Stimulated activated CD4-positive, alpha-beta T cell treated with anti-CD3 and anti-CD28 coated beads, Interleukin-2, amount 100 ng/mL, for 48 hours (primary cell): ENCODE measurements around the gene PRKN.
"Not testable (repeated sequence)": the region's sequence is repeated elsewhere in the genome, so short reads cannot be mapped to it uniquely, and the experiment has no call there.

Source experiments
- DNase-seq, 2 donors: peaks; one replicate each; pipeline ENCODE4 v3.0.0-alpha.2; 2020

The PRKN gene

DNA sequence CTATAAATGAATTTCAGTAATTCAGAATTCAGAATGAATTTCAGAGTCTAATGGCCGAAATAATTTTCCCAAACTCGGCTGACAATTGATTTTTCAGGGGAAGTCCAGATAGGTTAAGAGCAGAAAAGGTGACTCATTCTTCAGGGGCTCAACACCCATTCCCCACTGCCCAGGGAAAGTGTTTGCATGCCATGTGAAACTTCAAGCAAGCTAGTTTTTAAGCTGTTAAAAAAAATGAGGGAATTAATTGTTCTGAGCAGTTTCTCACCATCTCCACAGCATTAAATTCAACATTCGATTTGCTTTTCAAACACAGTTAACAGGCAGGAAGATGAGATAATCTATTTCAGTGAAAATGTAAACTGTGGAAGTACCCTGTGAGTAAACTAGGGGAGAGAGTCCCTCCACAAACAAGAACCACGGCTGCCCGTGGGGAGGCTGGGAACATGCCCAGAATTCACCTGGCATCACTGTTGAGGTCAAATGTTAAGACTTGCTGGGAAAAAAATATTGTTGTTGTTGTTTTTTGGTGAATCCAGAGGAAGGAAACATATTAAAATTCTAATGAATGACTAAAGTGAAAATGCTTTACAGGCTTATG lies 803.0 kb downstream of the PRKN start:
- DNase-seq: no peak

GRCh38 chr6:161922631-161923119 lies 804.9 kb downstream of the PRKN start:
- DNase-seq: peak; percentile 3 to 7

- no peak for DNase-seq
Measured at GRCh38 chr6:161921602-161922395, 805.8 kb downstream of the PRKN start.

GRCh38 chr6:161919691-161920090 lies 807.9 kb downstream of the PRKN start:
- no peak for DNase-seq

- DNase-seq: no peak
Measured at GRCh38 chr6:161918628-161919205, 808.8 kb downstream of the PRKN start.

DNA sequence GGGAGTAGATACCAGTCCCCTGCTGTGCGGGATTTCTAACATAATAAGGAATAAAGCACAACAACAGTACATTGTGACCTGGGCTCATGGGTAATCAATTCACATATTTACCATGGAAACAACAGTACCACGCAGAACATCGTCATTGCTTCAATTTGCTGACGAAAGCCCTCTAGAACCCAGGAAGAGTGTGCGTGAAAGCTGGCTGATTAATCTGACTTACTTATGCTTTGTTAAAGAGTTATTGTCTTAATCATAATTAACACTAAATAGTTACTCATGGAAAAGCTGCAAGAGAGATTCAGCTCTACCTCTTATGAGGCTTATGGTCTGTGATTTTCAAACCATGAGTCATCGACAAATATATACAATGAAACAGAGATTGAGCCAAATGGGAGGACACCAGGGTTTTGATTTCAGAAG lies 809.4 kb downstream of the PRKN start:
- DNase-seq: no peak

GRCh38 chr6:161917645-161918044 lies 809.9 kb downstream of the PRKN start:
- no peak for DNase-seq

GRCh38 chr6:161915456-161915964 lies 812.1 kb downstream of the PRKN start:
- no peak for DNase-seq

GRCh38 chr6:161908872-161909271 lies 818.7 kb downstream of the PRKN start:
- no peak for DNase-seq

- DNase-seq: no peak
Measured at GRCh38 chr6:161906571-161906970, 821.0 kb downstream of the PRKN start.

DNA sequence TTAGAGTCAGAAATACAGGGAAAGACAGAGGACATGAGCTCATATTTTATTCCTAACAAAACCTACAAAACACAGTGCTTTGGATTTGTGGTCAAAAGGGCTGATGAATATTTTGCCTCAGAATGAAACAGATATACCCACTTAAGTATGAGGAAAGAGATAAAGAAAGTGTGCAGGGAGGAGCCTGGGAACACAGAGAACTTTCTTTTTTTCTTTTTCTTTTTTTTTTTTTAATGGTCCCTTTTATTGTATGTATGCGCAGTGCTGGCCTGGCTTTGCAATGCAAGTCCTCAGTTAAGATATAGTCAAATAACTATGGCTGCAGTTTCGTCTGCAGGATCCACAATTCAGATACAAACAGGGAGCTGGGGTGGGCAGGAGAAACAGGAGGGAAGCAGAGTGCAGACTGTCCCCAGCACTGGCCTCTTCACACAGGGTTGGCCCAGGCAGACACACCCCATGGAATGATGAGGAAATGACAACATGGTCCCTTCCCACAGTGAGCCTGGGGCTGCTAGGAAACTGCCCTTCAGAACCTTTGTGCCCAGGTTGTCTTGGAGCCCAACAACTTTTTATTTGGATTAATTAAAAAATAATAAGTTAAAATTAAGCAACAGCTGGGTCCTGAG lies 823.9 kb downstream of the PRKN start:
- DNase-seq: no peak

DNA sequence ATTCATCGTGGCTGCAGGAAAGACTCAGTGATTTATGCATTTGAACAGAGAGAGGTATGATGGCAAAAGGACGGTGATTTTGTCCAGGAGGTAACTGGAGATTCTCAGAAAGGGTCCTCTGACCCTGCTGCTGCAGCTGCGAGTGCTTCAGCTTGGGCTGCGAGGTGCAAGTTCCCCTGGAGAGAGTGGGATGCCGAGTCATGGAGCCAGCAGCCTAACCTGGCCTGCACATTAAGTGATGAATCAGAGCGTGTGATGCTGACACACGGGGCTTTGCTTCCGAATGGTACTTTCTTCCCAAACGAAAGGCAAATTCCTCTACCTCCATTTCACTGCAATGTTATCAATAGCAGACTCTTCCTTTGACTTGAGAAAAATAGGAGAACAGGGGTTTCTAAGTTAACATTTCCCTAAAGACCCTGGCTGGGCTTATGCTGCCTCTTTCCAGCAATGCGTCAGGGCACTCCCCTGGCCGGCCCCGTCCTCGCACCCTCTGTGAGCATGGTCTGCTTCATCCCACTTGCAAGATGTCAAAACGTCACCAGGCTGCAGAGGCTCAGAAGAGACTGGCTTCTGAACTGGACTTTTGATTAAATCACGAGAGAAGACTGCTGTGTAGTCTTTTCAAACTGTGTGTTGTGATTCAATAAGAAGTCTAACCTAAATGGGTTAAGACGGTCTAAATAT lies 825.7 kb downstream of the PRKN start:
- no peak for DNase-seq

DNA sequence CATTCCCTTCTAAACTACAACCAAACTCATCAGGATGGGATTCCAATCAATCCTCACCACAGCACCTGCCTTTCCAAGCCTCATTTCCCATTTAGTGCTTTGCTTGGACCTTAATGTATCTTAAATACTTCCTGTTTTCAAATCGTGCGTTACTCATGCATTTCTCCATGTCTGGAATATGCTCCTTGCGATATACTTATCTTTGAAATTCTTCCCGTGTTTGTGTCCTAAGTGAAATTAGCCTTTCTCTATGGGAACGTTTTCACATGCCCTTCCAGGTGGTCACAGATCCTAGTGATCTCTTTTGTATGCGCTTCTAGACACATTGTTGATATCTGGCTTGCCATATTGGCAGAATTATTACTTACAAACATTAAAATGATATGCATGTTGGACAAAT lies 833.1 kb downstream of the PRKN start:
- no peak for DNase-seq

DNA sequence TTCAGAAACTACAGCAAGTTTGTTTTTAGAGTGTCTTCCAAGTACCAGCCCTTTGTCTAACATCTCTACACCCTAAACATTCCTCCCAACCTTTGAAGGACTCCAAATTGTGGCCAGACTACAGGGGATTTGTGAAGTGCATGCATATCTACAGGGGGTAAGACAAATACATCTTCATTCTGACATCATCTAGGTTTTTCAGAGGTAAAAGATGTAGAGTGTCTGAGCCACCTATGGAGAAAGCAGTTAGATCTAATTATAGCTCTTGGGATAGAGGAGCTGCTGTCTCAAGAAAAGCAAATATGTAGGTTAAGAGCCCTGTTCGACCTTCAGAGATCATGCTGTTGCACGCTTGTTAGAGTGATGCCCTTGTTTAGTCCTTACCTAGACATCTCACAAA lies 836.0 kb downstream of the PRKN start:
- no peak for DNase-seq

- no peak for DNase-seq
Measured at GRCh38 chr6:161890832-161891297, 836.7 kb downstream of the PRKN start.

DNA sequence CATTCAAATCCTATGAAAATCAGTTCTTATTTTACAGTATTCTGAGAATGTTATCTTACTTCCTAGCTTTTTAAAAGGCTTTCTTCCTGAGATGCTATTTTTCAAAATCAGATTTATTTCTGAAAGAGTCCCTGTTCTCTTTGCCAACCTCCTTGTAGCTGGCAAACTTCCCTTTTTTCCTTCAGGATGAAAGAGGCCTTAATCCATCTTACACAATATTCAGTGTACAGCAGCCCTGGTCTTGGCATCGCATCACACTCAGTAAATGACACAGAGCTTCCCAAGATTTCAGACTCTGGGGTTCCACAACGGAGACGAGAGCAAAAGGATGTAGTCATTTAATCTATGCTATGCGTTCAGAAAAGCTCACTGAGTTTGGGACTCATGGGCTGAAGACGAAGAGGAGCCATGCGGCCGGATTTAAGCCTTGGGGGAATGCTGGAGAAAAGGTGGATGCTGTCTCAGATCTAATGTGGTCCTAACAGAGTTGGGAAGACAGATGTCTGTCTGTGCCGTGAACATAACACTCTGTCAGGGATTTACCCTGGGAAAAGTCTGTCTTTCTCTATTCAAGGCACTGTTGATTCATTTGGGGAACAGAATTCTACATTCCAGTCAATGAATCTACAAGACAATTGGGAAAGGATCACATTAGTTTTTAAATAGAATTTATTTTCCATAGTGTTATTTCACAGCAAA lies 837.3 kb downstream of the PRKN start:
- no peak for DNase-seq

DNA sequence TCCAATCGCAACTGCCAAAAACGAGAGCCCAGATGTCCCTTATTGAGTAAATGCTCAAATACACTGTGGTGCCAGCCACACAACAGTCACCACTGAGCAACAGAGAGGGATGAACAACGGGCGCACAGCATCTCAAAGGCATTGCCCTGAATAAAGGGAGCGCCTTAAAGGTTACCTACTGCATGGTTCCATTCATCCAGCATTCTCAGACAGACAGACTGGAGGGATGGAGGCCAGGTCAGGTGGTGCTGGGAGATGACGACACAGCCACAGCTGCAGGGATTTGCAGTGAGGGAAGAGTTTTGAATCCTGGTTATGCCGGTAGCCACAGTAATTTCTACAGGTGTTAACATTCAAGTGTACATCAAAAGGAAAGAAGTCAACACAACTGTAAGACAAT lies 838.2 kb downstream of the PRKN start:
- DNase-seq: no peak

GRCh38 chr6:161886545-161886944 lies 841.0 kb downstream of the PRKN start:
- not testable (repeated sequence) for DNase-seq

DNA sequence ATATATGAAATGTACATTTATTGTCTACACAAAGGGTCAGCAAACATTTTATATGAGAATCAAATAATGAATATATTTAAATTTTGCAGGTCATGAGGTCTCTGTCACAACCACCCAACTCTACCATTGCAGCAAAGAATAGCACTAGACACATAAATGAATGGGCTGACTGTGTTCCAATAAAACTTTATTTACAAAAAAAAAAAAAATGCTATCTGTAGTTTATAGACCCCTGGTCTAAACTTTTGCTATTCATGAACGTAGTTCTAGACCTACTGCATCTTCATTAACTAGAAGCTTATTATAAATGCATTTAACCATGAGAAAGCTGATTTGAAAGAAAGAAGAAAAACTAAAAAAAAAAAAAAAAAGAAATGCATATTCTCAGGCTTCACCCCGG lies 842.8 kb downstream of the PRKN start:
- no peak for DNase-seq

DNA sequence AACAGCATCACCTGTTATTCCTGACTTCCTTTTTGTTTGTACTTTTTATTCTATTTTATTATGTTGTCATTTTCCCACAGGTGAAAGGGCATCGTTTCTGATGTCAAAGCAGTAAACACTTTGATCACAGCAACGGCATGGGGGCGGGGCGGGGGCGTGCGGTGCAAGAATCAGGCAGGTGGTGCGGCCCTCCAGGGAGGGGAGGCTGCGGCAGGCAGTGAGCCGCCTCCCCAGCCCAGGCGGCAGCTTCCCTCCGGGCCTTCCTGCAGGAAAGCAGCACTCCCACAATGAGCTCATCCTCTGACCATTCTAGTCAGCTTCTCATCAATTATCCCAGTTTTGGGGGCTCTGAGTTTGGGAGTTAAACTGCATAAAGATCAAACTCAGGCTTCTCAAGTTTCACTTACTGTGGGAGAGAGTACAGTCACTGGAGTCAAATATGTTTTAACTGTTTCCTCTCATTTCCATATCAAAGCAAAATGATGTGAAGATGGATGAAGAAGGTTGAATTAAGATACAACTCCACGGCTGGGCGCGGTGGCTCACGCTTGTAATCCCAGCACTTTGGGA lies 845.3 kb downstream of the PRKN start:
- no peak for DNase-seq

DNA sequence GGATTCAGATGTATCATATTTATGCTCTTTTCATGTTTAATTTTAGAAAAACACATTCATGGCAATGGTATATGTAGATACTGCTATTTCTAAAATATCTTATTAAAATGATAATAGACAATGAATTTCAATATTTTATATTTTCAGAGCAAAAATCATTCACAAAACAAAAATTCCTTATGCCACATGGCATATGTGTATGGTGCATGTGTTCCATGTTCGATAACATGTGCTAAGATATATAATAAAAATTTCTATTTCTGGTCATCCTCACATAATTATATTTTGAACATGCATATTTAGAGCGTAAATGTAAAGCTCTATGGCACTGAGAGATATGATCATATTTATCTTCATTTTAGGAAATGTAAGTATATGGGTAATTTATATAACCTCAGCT lies 847.5 kb downstream of the PRKN start:
- no peak for DNase-seq

DNA sequence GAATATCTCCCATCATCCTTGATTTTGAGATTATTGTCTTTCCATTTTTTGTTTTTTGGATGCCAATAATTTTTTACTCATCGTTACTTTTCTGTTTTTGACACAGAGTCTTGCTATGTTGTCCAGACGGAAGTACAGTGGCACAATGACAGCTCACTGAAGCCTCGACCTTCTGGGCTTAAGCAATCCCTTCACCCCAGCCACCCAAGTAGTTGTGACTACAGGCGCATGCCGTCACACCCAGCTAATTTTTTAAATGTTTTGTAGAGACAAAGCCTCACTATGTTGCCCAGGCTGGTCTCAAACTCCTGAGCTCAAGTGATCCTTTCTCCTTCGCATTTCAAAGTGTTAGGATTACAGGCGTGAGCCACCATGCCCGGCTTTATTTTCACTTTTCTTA lies 851.3 kb downstream of the PRKN start:
- no peak for DNase-seq
